ENCODE measurements around the gene QPCTL.
A peak's percentile ranks its signal among the peaks of the same experiment; 100 is the strongest.

QPCTL gene

GRCh38 chr19:45657520-45658167 is 34.8 kb upstream of the QPCTL start:
- H3K27ac ChIP-seq (ENCODE audit: low read depth, low read length), result no peak overlapping the region
- H3K27me3 ChIP-seq (ENCODE audit: insufficient read depth, low read length), result no peaks in the 10 kb centered on the region
- no peaks in the 10 kb centered on the region for H3K36me3 ChIP-seq (ENCODE audit: insufficient read depth, low read length)
- H3K79me2 ChIP-seq (ENCODE audit: control insufficient read depth, insufficient read depth, low read length, unreplicated experiment), result no peaks in the 10 kb centered on the region
- no peak overlapping the region for H3K4me3 ChIP-seq (ENCODE audit: low read depth, low read length)
- no peaks in the 10 kb centered on the region for H3K4me1 ChIP-seq (ENCODE audit: control insufficient read depth, insufficient read depth, low read length, unreplicated experiment)
- no peak overlapping the region for H2AFZ ChIP-seq (ENCODE audit: low read length, unreplicated experiment)

GRCh38 chr19:45659096-45659729 is 33.3 kb upstream of the QPCTL start:
- H3K79me2 ChIP-seq (ENCODE audit: control insufficient read depth, insufficient read depth, low read length, unreplicated experiment), result no peaks in the 10 kb centered on the region

GRCh38 chr19:45660636-45661035 is 31.8 kb upstream of the QPCTL start:
- H3K4me3 ChIP-seq (ENCODE audit: low read depth, low read length), result no peak overlapping the region
- no peak overlapping the region for H2AFZ ChIP-seq (ENCODE audit: low read length, unreplicated experiment)
- no peaks in the 10 kb centered on the region for H3K79me2 ChIP-seq (ENCODE audit: control insufficient read depth, insufficient read depth, low read length, unreplicated experiment)
- H3K27ac ChIP-seq (ENCODE audit: low read depth, low read length), result no peak overlapping the region
- H3K36me3 ChIP-seq (ENCODE audit: insufficient read depth, low read length), result no peaks in the 10 kb centered on the region
- H3K27me3 ChIP-seq (ENCODE audit: insufficient read depth, low read length), result no peaks in the 10 kb centered on the region
- peaks cover 3% of the 10 kb centered on the region for H3K4me1 ChIP-seq (ENCODE audit: control insufficient read depth, insufficient read depth, low read length, unreplicated experiment)

More at GRCh38 chr19:45659096-45659729, 33.3 kb upstream of the QPCTL start:
- Histone ChIP-seq H3K4me3 (ENCODE audit: low read depth, low read length) (no peak overlapping the region), H2AFZ (ENCODE audit: low read length, unreplicated experiment) (no peak overlapping the region), H3K36me3 (ENCODE audit: insufficient read depth, low read length) (no peaks in the 10 kb centered on the region), H3K27me3 (ENCODE audit: insufficient read depth, low read length) (no peaks in the 10 kb centered on the region), H3K4me1 (ENCODE audit: control insufficient read depth, insufficient read depth, low read length, unreplicated experiment) (no peaks in the 10 kb centered on the region), H3K27ac (ENCODE audit: low read depth, low read length) (no peak overlapping the region)

- H2AFZ ChIP-seq (ENCODE audit: low read length, unreplicated experiment), result no peak overlapping the region
- H3K36me3 ChIP-seq (ENCODE audit: insufficient read depth, low read length), result no peaks in the 10 kb centered on the region
- no peaks in the 10 kb centered on the region for H3K27me3 ChIP-seq (ENCODE audit: insufficient read depth, low read length)
- no peaks in the 10 kb centered on the region for H3K79me2 ChIP-seq (ENCODE audit: control insufficient read depth, insufficient read depth, low read length, unreplicated experiment)
- H3K27ac ChIP-seq (ENCODE audit: low read depth, low read length), result no peak overlapping the region
- peaks cover 3% of the 10 kb centered on the region for H3K4me1 ChIP-seq (ENCODE audit: control insufficient read depth, insufficient read depth, low read length, unreplicated experiment)
- no peak overlapping the region for H3K4me3 ChIP-seq (ENCODE audit: low read depth, low read length)
These were observed 28.7 kb upstream of the QPCTL start for GRCh38 chr19:45663800-45664199.

GRCh38 chr19:45664575-45664974 is 27.9 kb upstream of the QPCTL start:
- peaks cover 6% of the 10 kb centered on the region; the same call in 1 of the 2 replicates for H3K27me3 ChIP-seq (ENCODE audit: insufficient read depth, low read length)
- peaks cover 7% of the 10 kb centered on the region for H3K4me1 ChIP-seq (ENCODE audit: control insufficient read depth, insufficient read depth, low read length, unreplicated experiment)
- H2AFZ ChIP-seq (ENCODE audit: low read length, unreplicated experiment), result no peak overlapping the region
- H3K4me3 ChIP-seq (ENCODE audit: low read depth, low read length), result no peak overlapping the region
- no peak overlapping the region for H3K27ac ChIP-seq (ENCODE audit: low read depth, low read length)
- no peaks in the 10 kb centered on the region for H3K36me3 ChIP-seq (ENCODE audit: insufficient read depth, low read length)
- no peaks in the 10 kb centered on the region for H3K79me2 ChIP-seq (ENCODE audit: control insufficient read depth, insufficient read depth, low read length, unreplicated experiment)

GRCh38 chr19:45667620-45668341 is 24.7 kb upstream of the QPCTL start, which contains the start of gene GIPR:
Gene GIPR (plus strand): TSS chr19:45668221. CDS start chr19:45669521, 1,300 bp downstream.
- peaks cover 16% of the 10 kb centered on the region; the same call in 1 of the 2 replicates for H3K27me3 ChIP-seq (ENCODE audit: insufficient read depth, low read length)
- peaks cover 7% of the 10 kb centered on the region for H3K4me1 ChIP-seq (ENCODE audit: control insufficient read depth, insufficient read depth, low read length, unreplicated experiment)
- no peak within 1 kb of the TSS for H3K27ac ChIP-seq (ENCODE audit: low read depth, low read length)
- H3K79me2 ChIP-seq (ENCODE audit: control insufficient read depth, insufficient read depth, low read length, unreplicated experiment), result no peaks in the 10 kb centered on the region
- H2AFZ ChIP-seq (ENCODE audit: low read length, unreplicated experiment), result peak within 1 kb of the TSS; percentile 70
- peak within 1 kb of the TSS; percentile 70 for H3K4me3 ChIP-seq (ENCODE audit: low read depth, low read length)
- H3K36me3 ChIP-seq (ENCODE audit: insufficient read depth, low read length), result no peaks in the 10 kb centered on the region

GRCh38 chr19:45668342-45668871 is 24.1 kb upstream of the QPCTL start:
- H3K4me3 ChIP-seq (ENCODE audit: low read depth, low read length), result peak overlapping the region; percentile 70
- H3K79me2 ChIP-seq (ENCODE audit: control insufficient read depth, insufficient read depth, low read length, unreplicated experiment), result no peaks in the 10 kb centered on the region
- H3K36me3 ChIP-seq (ENCODE audit: insufficient read depth, low read length), result no peaks in the 10 kb centered on the region
- H3K4me1 ChIP-seq (ENCODE audit: control insufficient read depth, insufficient read depth, low read length, unreplicated experiment), result peaks cover 7% of the 10 kb centered on the region
- peak overlapping the region; percentile 70 for H2AFZ ChIP-seq (ENCODE audit: low read length, unreplicated experiment)
- H3K27ac ChIP-seq (ENCODE audit: low read depth, low read length), result no peak overlapping the region
- H3K27me3 ChIP-seq (ENCODE audit: insufficient read depth, low read length), result peaks cover 16% of the 10 kb centered on the region; the same call in 1 of the 2 replicates

- peaks cover 16% of the 10 kb centered on the region; the same call in 1 of the 2 replicates for H3K27me3 ChIP-seq (ENCODE audit: insufficient read depth, low read length)
- no peaks in the 10 kb centered on the region for H3K36me3 ChIP-seq (ENCODE audit: insufficient read depth, low read length)
- H3K27ac ChIP-seq (ENCODE audit: low read depth, low read length), result no peak overlapping the region
- H2AFZ ChIP-seq (ENCODE audit: low read length, unreplicated experiment), result no peak overlapping the region
- H3K79me2 ChIP-seq (ENCODE audit: control insufficient read depth, insufficient read depth, low read length, unreplicated experiment), result no peaks in the 10 kb centered on the region
- H3K4me3 ChIP-seq (ENCODE audit: low read depth, low read length), result no peak overlapping the region
- peaks cover 3% of the 10 kb centered on the region for H3K4me1 ChIP-seq (ENCODE audit: control insufficient read depth, insufficient read depth, low read length, unreplicated experiment)
These were observed 21.6 kb upstream of the QPCTL start for GRCh38 chr19:45670670-45671453.

- H3K27ac ChIP-seq (ENCODE audit: low read depth, low read length), result no peak overlapping the region
- H3K79me2 ChIP-seq (ENCODE audit: control insufficient read depth, insufficient read depth, low read length, unreplicated experiment), result no peaks in the 10 kb centered on the region
- H3K4me1 ChIP-seq (ENCODE audit: control insufficient read depth, insufficient read depth, low read length, unreplicated experiment), result no peaks in the 10 kb centered on the region
- no peak overlapping the region for H2AFZ ChIP-seq (ENCODE audit: low read length, unreplicated experiment)
- no peaks in the 10 kb centered on the region for H3K36me3 ChIP-seq (ENCODE audit: insufficient read depth, low read length)
- H3K27me3 ChIP-seq (ENCODE audit: insufficient read depth, low read length), result peaks cover 21% of the 10 kb centered on the region; the same call in 1 of the 2 replicates
- no peak overlapping the region for H3K4me3 ChIP-seq (ENCODE audit: low read depth, low read length)
These were observed 17.5 kb upstream of the QPCTL start for GRCh38 chr19:45674946-45675345.

GRCh38 chr19:45676851-45677263 is 15.6 kb upstream of the QPCTL start:
- Histone ChIP-seq H3K36me3 (ENCODE audit: insufficient read depth, low read length) (no peaks in the 10 kb centered on the region), H3K4me1 (ENCODE audit: control insufficient read depth, insufficient read depth, low read length, unreplicated experiment) (peaks cover 3% of the 10 kb centered on the region), H3K4me3 (ENCODE audit: low read depth, low read length) (no peak overlapping the region), H3K27me3 (ENCODE audit: insufficient read depth, low read length) (peaks cover 11% of the 10 kb centered on the region; the same call in 1 of the 2 replicates), H2AFZ (ENCODE audit: low read length, unreplicated experiment) (no peak overlapping the region), H3K27ac (ENCODE audit: low read depth, low read length) (no peak overlapping the region), H3K79me2 (ENCODE audit: control insufficient read depth, insufficient read depth, low read length, unreplicated experiment) (no peaks in the 10 kb centered on the region)

All from ACC112 (cell line).